ENCODE measurements around the gene TMEM244. TPM values are rescaled to one million over a fixed set of nuclear protein-coding genes. Genes with fewer than 3 reads are reported as not detected.
"Not testable (repeated sequence)": the region's sequence is repeated elsewhere in the genome, so short reads cannot be mapped to it uniquely, and the experiment has no call there.

TMEM244 gene
- total RNA-seq, 5 donors from 2014 or later (not counting 1 experiment from before 2014, with no cell fraction given): 0.53 to 1.2 TPM; not detected in 3

DNA sequence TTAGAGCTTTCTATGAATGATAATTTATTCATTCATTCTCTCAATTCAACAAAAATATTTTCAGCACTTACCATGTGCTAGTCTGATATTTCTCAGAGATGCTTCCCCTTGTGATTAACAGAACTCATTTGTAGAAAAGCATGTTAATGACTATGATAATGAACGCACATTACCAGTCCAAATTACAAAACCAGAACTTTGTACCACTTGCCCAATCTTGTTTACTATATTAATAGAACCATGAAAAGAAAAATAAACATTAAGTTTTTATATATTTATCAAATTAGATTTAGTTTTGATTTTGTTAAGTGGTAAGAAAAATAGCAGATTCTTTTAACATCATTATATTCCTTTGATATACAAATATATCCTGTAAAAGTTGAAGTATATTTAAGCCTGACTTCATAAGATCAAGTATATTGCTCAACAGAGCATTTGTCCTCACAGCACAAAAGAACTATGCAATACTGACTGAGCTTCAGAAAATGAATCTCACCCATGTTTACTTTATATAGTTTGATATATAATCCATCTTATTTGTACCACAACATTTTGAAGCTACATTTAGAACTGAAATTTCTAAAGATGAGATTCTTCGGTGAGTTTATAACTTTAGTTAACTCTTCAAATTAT lies 48.9 kb downstream of the TMEM244 start:
- CTCF ChIA-PET: no interaction called here
- Mint-ChIP-seq H3K27ac (no peak overlapping the region), H3K9me3 (peaks cover 0 to 4% (median 2%) of the 10 kb centered on the region in 3 donors), H3K4me1 (no peaks in the 10 kb centered on the region), H3K4me3 (no peak overlapping the region), H3K27me3 (peaks cover 21 to 30% of the 10 kb centered on the region in 2 donors), H3K36me3 (no peaks in the 10 kb centered on the region)
- no peak for DNase-seq
- ATAC-seq (replicated peaks in 1 of 4): no peak
- WGBS (ENCODE audit: insufficient coverage): no CpG with 5 or more reads among the region's 2 CpGs
- no peak overlapping the region for H3K27ac ChIP-seq (ENCODE audit: low read length)
- no peaks in the 10 kb centered on the region for H3K4me1 ChIP-seq (ENCODE audit: control insufficient read depth in 1 of 2, extremely low read depth in 1 of 2, insufficient read depth in 2 of 2, low read length in 2 of 2)
- H3K27me3 ChIP-seq (replicated peaks in 1 of 2; ENCODE audit: control insufficient read depth in 2 of 2, extremely low read depth in 1 of 2, insufficient read depth in 2 of 2, low read length in 1 of 2): peaks cover 0 to 2% of the 10 kb centered on the region in 2 experiments
- no peak overlapping the region for H3K4me3 ChIP-seq (ENCODE audit: control insufficient read depth in 1 of 2, extremely low read depth in 1 of 2, low read length in 1 of 2)
- no peaks in the 10 kb centered on the region for H3K36me3 ChIP-seq (ENCODE audit: control insufficient read depth in 2 of 2, extremely low read depth in 1 of 2, insufficient read depth in 1 of 2, low read length in 1 of 2)
- H3K9me3 ChIP-seq: no peaks in the 10 kb centered on the region
- POLR2A ChIA-PET: no interaction called here

- H3K27me3 ChIP-seq (replicated peaks in 1 of 2; ENCODE audit: control insufficient read depth in 2 of 2, extremely low read depth in 1 of 2, insufficient read depth in 2 of 2, low read length in 1 of 2); H3K27ac Mint-ChIP-seq; POLR2A ChIA-PET; CTCF ChIA-PET; DNase-seq; ATAC-seq (replicated peaks in 1 of 4); H3K4me1 ChIP-seq (ENCODE audit: control insufficient read depth in 1 of 2, extremely low read depth in 1 of 2, insufficient read depth in 2 of 2, low read length in 2 of 2); H3K27ac ChIP-seq (ENCODE audit: low read length); H3K4me3 ChIP-seq (ENCODE audit: control insufficient read depth in 1 of 2, extremely low read depth in 1 of 2, low read length in 1 of 2); H3K36me3 Mint-ChIP-seq; H3K9me3 ChIP-seq; H3K36me3 ChIP-seq (ENCODE audit: control insufficient read depth in 2 of 2, extremely low read depth in 1 of 2, insufficient read depth in 1 of 2, low read length in 1 of 2); H3K4me1 Mint-ChIP-seq; H3K4me3 Mint-ChIP-seq: not testable (repeated sequence)
- Mint-ChIP-seq H3K9me3 (peaks cover 4 to 11% (median 5%) of the 10 kb centered on the region in 3 donors), H3K27me3 (peaks cover 10 to 26% of the 10 kb centered on the region in 2 donors)
- WGBS (ENCODE audit: insufficient coverage): no CpG with 5 or more reads among the region's 2 CpGs
Observed at GRCh38 chr6:129807141-129807540, 54.0 kb downstream of the TMEM244 start.

DNA sequence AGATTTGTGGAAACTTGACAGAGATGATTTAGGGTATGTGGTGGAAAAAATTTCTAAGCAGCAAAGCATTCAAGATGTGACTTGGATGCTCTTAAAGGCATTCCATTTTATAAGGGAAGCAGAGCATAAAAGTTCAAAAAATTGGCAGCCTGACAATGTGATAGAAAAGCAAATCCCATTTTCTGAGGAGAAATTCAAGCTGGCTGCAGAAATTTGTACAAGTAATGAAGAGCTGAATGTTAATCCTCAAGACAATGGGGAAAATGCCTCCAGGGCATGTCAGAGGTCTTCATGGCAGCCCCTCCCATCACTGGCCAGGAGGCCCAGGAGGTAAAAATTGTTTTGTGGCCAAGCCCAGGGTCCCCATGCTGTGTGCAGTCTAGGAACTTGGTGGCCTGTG lies 58.2 kb downstream of the TMEM244 start:
- H3K27me3 Mint-ChIP-seq; H3K4me1 ChIP-seq (ENCODE audit: control insufficient read depth in 1 of 2, extremely low read depth in 1 of 2, insufficient read depth in 2 of 2, low read length in 2 of 2); H3K9me3 ChIP-seq; POLR2A ChIA-PET; ATAC-seq (replicated peaks in 1 of 4); H3K27ac Mint-ChIP-seq; H3K27ac ChIP-seq (ENCODE audit: low read length); H3K27me3 ChIP-seq (replicated peaks in 1 of 2; ENCODE audit: control insufficient read depth in 2 of 2, extremely low read depth in 1 of 2, insufficient read depth in 2 of 2, low read length in 1 of 2); H3K36me3 ChIP-seq (ENCODE audit: control insufficient read depth in 2 of 2, extremely low read depth in 1 of 2, insufficient read depth in 1 of 2, low read length in 1 of 2); H3K36me3 Mint-ChIP-seq; H3K4me3 ChIP-seq (ENCODE audit: control insufficient read depth in 1 of 2, extremely low read depth in 1 of 2, low read length in 1 of 2); H3K4me3 Mint-ChIP-seq; CTCF ChIA-PET; DNase-seq; H3K4me1 Mint-ChIP-seq: not testable (repeated sequence)
- H3K9me3 Mint-ChIP-seq: peaks cover 0 to 11% (median 5%) of the 10 kb centered on the region in 3 donors

DNA sequence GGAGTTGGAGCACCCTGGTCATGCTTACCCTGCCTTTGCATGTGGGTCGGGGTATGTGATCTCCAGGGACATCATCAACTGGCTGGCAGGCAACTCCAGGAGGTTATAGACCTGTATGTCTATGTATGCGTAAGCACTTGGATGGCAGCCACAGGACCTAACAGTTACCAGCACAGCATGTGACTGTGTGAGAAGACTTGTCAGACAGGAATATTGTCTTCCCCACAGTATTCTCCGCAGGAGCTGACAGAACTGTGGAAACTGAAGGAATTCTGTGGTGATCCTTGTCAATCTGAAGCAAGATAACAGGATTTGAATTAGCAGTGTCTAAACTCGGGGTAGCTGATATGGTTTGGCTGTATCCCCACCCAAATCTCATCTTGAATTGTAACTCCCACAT lies 59.2 kb downstream of the TMEM244 start:
- POLR2A ChIA-PET: no interaction called here
- CTCF ChIA-PET: no interaction called here
- peaks cover 0 to 11% (median 3%) of the 10 kb centered on the region in 3 donors for H3K9me3 Mint-ChIP-seq
- no peaks in the 10 kb centered on the region for H3K4me1 ChIP-seq (ENCODE audit: control insufficient read depth in 1 of 2, extremely low read depth in 1 of 2, insufficient read depth in 2 of 2, low read length in 2 of 2)
- peaks cover 0 to 7% of the 10 kb centered on the region in 2 experiments for H3K27me3 ChIP-seq (replicated peaks in 1 of 2; ENCODE audit: control insufficient read depth in 2 of 2, extremely low read depth in 1 of 2, insufficient read depth in 2 of 2, low read length in 1 of 2)
- H3K4me3 ChIP-seq (ENCODE audit: control insufficient read depth in 1 of 2, extremely low read depth in 1 of 2, low read length in 1 of 2): no peak overlapping the region
- no peaks in the 10 kb centered on the region for H3K9me3 ChIP-seq
- H3K36me3 ChIP-seq (ENCODE audit: control insufficient read depth in 2 of 2, extremely low read depth in 1 of 2, insufficient read depth in 1 of 2, low read length in 1 of 2): no peaks in the 10 kb centered on the region
- DNase-seq: no peak
- 75% methylated on average over 1 of the region's 4 CpGs for WGBS (ENCODE audit: insufficient coverage)
- no peak overlapping the region for H3K27ac ChIP-seq (ENCODE audit: low read length)
- no peak for ATAC-seq (replicated peaks in 1 of 4)
- no peaks in the 10 kb centered on the region for H3K4me1 Mint-ChIP-seq
- no peaks in the 10 kb centered on the region for H3K36me3 Mint-ChIP-seq
- H3K4me3 Mint-ChIP-seq: no peak overlapping the region
- no peak overlapping the region for H3K27ac Mint-ChIP-seq
- peaks cover 2 to 6% of the 10 kb centered on the region in 2 donors for H3K27me3 Mint-ChIP-seq

DNA sequence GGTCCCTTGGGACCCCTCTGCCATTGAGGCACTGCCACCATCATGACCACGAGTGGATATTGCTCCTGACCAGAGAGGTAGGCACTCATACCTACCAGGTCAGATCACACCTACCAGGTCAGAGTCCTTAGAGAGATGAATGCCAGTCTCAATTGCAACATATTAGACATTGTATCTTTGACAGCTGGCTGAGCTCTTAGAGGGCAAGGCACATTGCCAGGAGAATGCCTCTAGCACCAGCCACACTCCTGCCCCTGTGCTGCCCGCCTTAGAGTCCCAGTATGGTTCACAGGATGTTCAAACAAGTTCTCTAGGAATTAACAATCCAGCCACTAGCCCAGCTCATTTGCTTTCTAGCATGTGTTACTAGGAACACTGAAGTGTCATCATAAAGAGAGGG lies 65.9 kb downstream of the TMEM244 start:
- Histone ChIP-seq H3K36me3 (ENCODE audit: control insufficient read depth in 2 of 2, extremely low read depth in 1 of 2, insufficient read depth in 1 of 2, low read length in 1 of 2) (no peaks in the 10 kb centered on the region), H3K27ac (ENCODE audit: low read length) (no peak overlapping the region), H3K4me3 (ENCODE audit: control insufficient read depth in 1 of 2, extremely low read depth in 1 of 2, low read length in 1 of 2) (no peak overlapping the region), H3K9me3 (no peaks in the 10 kb centered on the region), H3K4me1 (ENCODE audit: control insufficient read depth in 1 of 2, extremely low read depth in 1 of 2, insufficient read depth in 2 of 2, low read length in 2 of 2) (no peaks in the 10 kb centered on the region), H3K27me3 (replicated peaks in 1 of 2; ENCODE audit: control insufficient read depth in 2 of 2, extremely low read depth in 1 of 2, insufficient read depth in 2 of 2, low read length in 1 of 2) (peaks cover 0 to 3% of the 10 kb centered on the region in 2 experiments)
- 60% methylated on average over 1 of the region's 2 CpGs for WGBS (ENCODE audit: insufficient coverage)
- POLR2A ChIA-PET: no interaction called here
- H3K9me3 Mint-ChIP-seq: no peaks in the 10 kb centered on the region
- no peak for DNase-seq
- H3K36me3 Mint-ChIP-seq: no peaks in the 10 kb centered on the region
- no peak overlapping the region for H3K4me3 Mint-ChIP-seq
- CTCF ChIA-PET: interaction anchor here in 1 of 2 donors (0.5 kb wide), 1 partner anchor 220 kb away, joined by 4 read pairs; no protein-coding TSS in a partner anchor
- peaks cover 4 to 7% (median 5%) of the 10 kb centered on the region in 3 donors for H3K4me1 Mint-ChIP-seq
- no peak for ATAC-seq (replicated peaks in 1 of 4)
- peaks cover 6 to 12% of the 10 kb centered on the region in 2 donors for H3K27me3 Mint-ChIP-seq
- no peak overlapping the region for H3K27ac Mint-ChIP-seq

- H3K9me3 ChIP-seq: no peaks in the 10 kb centered on the region
- ChIA-PET CTCF (no interaction called here), POLR2A (no interaction called here)
- no peak overlapping the region for H3K4me3 ChIP-seq (ENCODE audit: control insufficient read depth in 1 of 2, extremely low read depth in 1 of 2, low read length in 1 of 2)
- Mint-ChIP-seq H3K4me1 (peaks cover 4 to 7% (median 5%) of the 10 kb centered on the region in 3 donors), H3K36me3 (no peaks in the 10 kb centered on the region), H3K27ac (peak overlapping the region in 1 of 2 donors; percentile 1), H3K4me3 (no peak overlapping the region), H3K27me3 (peaks cover 6 to 12% of the 10 kb centered on the region in 2 donors), H3K9me3 (no peaks in the 10 kb centered on the region)
- WGBS (ENCODE audit: insufficient coverage): 15% methylated on average over 6 of the region's 7 CpGs
- ATAC-seq (replicated peaks in 1 of 4) (peak in 2 of 4 experiments; percentile 27 to 37), DNase-seq (no peak)
- peaks cover 0 to 3% of the 10 kb centered on the region in 2 experiments for H3K27me3 ChIP-seq (replicated peaks in 1 of 2; ENCODE audit: control insufficient read depth in 2 of 2, extremely low read depth in 1 of 2, insufficient read depth in 2 of 2, low read length in 1 of 2)
- no peaks in the 10 kb centered on the region for H3K4me1 ChIP-seq (ENCODE audit: control insufficient read depth in 1 of 2, extremely low read depth in 1 of 2, insufficient read depth in 2 of 2, low read length in 2 of 2)
- H3K36me3 ChIP-seq (ENCODE audit: control insufficient read depth in 2 of 2, extremely low read depth in 1 of 2, insufficient read depth in 1 of 2, low read length in 1 of 2): no peaks in the 10 kb centered on the region
- H3K27ac ChIP-seq (ENCODE audit: low read length): no peak overlapping the region
Observed at GRCh38 chr6:129793447-129793846, 67.7 kb downstream of the TMEM244 start.
